B cell (primary cell): ENCODE data around the gene APOM. TPM values are rescaled to one million over a fixed set of nuclear protein-coding genes. Genes with fewer than 3 reads are reported as not detected.
A peak's percentile ranks its signal among the peaks of the same experiment; 100 is the strongest.

Experiments
- ATAC-seq: fragments of 200-7000 bp; cut with Tn5 transposase; one replicate; pipeline ENCODE4 v1.10.0; 2021; ENCODE audit warnings: low read depth, mild to moderate bottlenecking, moderate number of reproducible peaks, moderate library complexity
- CTCF ChIA-PET: fragments of 350-600 bp; sonication (Branson Sonifier 250); formaldehyde crosslinking; loops from one replicate; lab custom pipeline; 2021; ENCODE audit warnings: antibody characterized with exemption, inconsistent platforms; lab: Charles Lee
- POLR2A ChIA-PET: fragments of 350-600 bp; sonication (Branson Sonifier 250); formaldehyde crosslinking; loops from one replicate; lab custom pipeline; 2021; ENCODE audit warnings: antibody characterized with exemption; lab: Charles Lee
- DNase-seq: peaks from one replicate; pipeline ENCODE4 v3.0.0; 2013
- H2AFZ ChIP-seq: 2 replicates; pipeline ENCODE4 v1.6.1; 2012; ENCODE audit warnings: mild to moderate bottlenecking, low read depth, low read length; ENCODE audit not compliant: insufficient read depth, poor library complexity, severe bottlenecking
- H3K27ac ChIP-seq, 2 donors: 1 replicate in 1 of 2; 2 replicates in 1 of 2; pipeline ENCODE4 v1.5.1; 2012 to 2013; ENCODE audit warnings: low read length in 2 of 2, mild to moderate bottlenecking in 2 of 2, moderate library complexity in 1 of 2
- H3K27me3 ChIP-seq, 4 experiments: fragments of 200-600 bp in 1 of 4; sonication (generic) in 1 of 4; replicated peaks in 1 of 4; 1 replicate in 2 of 4; 2 replicates in 2 of 4; pipeline versions ENCODE4 v1.6.1 to v1.7.0; 2013 to 2016; ENCODE audit warnings: low read length in 3 of 4, mild to moderate bottlenecking in 2 of 4, mixed read lengths in 1 of 4, moderate library complexity in 1 of 4; ENCODE audit not compliant: insufficient read depth in 4 of 4, control insufficient read depth in 3 of 4; ENCODE audit errors: control extremely low read depth in 1 of 4
- H3K36me3 ChIP-seq, 2 experiments: replicated peaks in 1 of 2; 1 replicate in 1 of 2; 2 replicates in 1 of 2; pipeline versions ENCODE4 v1.6.1 to v1.7.1; 2013; ENCODE audit warnings: low read length in 1 of 2; ENCODE audit not compliant: insufficient read depth in 2 of 2, control insufficient read depth in 1 of 2; ENCODE audit errors: control extremely low read depth in 1 of 2, extremely low read depth in 1 of 2
- H3K4me1 ChIP-seq, 2 donors: fragments of 200-600 bp in 1 of 2; sonication (generic) in 1 of 2; 1 replicate in 1 of 2; 2 replicates in 1 of 2; pipeline versions ENCODE4 v1.5.1 to v1.6.1; 2013 to 2017; ENCODE audit warnings: low read length in 2 of 2; ENCODE audit not compliant: control insufficient read depth in 2 of 2, insufficient read depth in 2 of 2
- H3K4me2 ChIP-seq: replicated peaks from 2 replicates; pipeline ENCODE3; 2012; ENCODE audit warnings: mild to moderate bottlenecking, low read depth, low read length; ENCODE audit not compliant: poor library complexity, severe bottlenecking
- H3K4me3 ChIP-seq, 5 experiments: fragments of 200-600 bp in 1 of 5; sonication (generic) in 1 of 5; 1 replicate in 3 of 5; 2 replicates in 2 of 5; pipeline versions ENCODE4 v1.5.1 to v1.7.0; 2011 to 2016; ENCODE audit warnings: low read length in 4 of 5, mild to moderate bottlenecking in 4 of 5, low read depth in 2 of 5, control low read depth in 1 of 5, moderate library complexity in 1 of 5; ENCODE audit not compliant: insufficient read depth in 1 of 5; ENCODE audit errors: control extremely low read depth in 1 of 5, extremely low read depth in 1 of 5
- H3K79me2 ChIP-seq: fragments of 200-600 bp; sonication (generic); one replicate; pipeline ENCODE4 v1.6.0; 2016; ENCODE audit warnings: low read length; ENCODE audit not compliant: control insufficient read depth, insufficient read depth
- H3K9ac ChIP-seq: fragments of 200-600 bp; sonication (generic); 2 replicates; pipeline ENCODE4 v1.6.1; 2017; ENCODE audit warnings: mild to moderate bottlenecking, low read length, moderate library complexity
- H3K9me3 ChIP-seq, 3 donors: one replicate each; pipeline versions ENCODE4 v1.6.1 to v1.7.1; 2013; ENCODE audit warnings: low read length in 2 of 3; ENCODE audit not compliant: control insufficient read depth in 2 of 3, insufficient read depth in 1 of 3; ENCODE audit errors: control extremely low read depth in 1 of 3
- H4K20me1 ChIP-seq: 2 replicates; pipeline ENCODE4 v1.6.0; 2012; ENCODE audit warnings: mild to moderate bottlenecking, low read length; ENCODE audit not compliant: insufficient read depth, control insufficient read depth, poor library complexity, severe bottlenecking
- H3K27ac Mint-ChIP-seq: one replicate; pipeline ENCODE4 v1.8.0; 2021; ENCODE audit warnings: mixed read lengths
- H3K27me3 Mint-ChIP-seq: one replicate; pipeline ENCODE4 v1.8.0; 2021; ENCODE audit warnings: mixed read lengths
- H3K4me1 Mint-ChIP-seq: one replicate; pipeline ENCODE4 v1.8.0; 2021; ENCODE audit warnings: mixed read lengths
- H3K4me3 Mint-ChIP-seq: one replicate; pipeline ENCODE4 v1.8.0; 2021; ENCODE audit warnings: mixed read lengths
- H3K9me3 Mint-ChIP-seq: one replicate; pipeline ENCODE4 v1.8.0; 2022; ENCODE audit warnings: mixed read lengths; ENCODE audit not compliant: insufficient read depth
- CTCF ChIP-seq: fragments of 200-600 bp; IDR thresholded peaks from one replicate; pipeline ENCODE4 v1.8.0; 2022; ENCODE audit warnings: antibody characterized with exemption, mild to moderate bottlenecking
- EZH2 ChIP-seq: IDR thresholded peaks from 2 replicates; pipeline ENCODE4 v1.6.1; 2012; ENCODE audit warnings: borderline replicate concordance, low read depth, mild to moderate bottlenecking, moderate library complexity, low read length; ENCODE audit not compliant: insufficient read depth, poor library complexity, severe bottlenecking
- WGBS: methylation state at CpG from one replicate; pipeline ENCODE4 v1.1.5; 2013; ENCODE audit warnings: missing lambda C conversion rate; ENCODE audit not compliant: insufficient coverage; 5-methylcytosine and 5-hydroxymethylcytosine counted together
- intact Hi-C: fragments of 100-400 bp; cut with micrococcal nuclease; formaldehyde crosslinking; loops from one replicate; pipeline ENCODE4 v1.10.0; 2022
- polyA plus RNA-seq: library from polyadenylated mRNA; depleted of rRNA; stranded (reverse); fragments of >200 nt; gene quantifications from 2 replicates; pipeline ENCODE4 v1.2.3, GENCODE V29; 2012
- total RNA-seq, 2 donors: library from RNA; stranded (reverse); fragments of 120-200 nt in 1 of 2; gene quantifications; 1 replicate in 1 of 2; 2 replicates in 1 of 2; pipeline versions ENCODE4 v1.2.3 to v1.2.4, GENCODE V29; 2013 to 2022

APOM gene
- total and polyA plus RNA-seq, 2 donors (not counting 1 experiment from before 2014, with no cell fraction given) = 3.6 to 11.6 TPM

- Histone ChIP-seq H3K27ac (peak overlapping the region; percentile 97 to 99), H3K4me2 (peak overlapping the region; percentile 90), H3K4me3 (peak overlapping the region; percentile 8 to 90 (median 84)), H2AFZ (peak overlapping the region; percentile 76), H3K9ac (peak overlapping the region; percentile 90), H3K4me1 (peaks cover 26 to 35% of the 10 kb centered on the region in 2 donors), H4K20me1 (peaks cover 6% of the 10 kb centered on the region), H3K36me3 (peaks cover 4 to 26% of the 10 kb centered on the region in 2 experiments), H3K9me3 (peaks cover 0 to 6% (median 0%) of the 10 kb centered on the region in 3 donors), H3K79me2 (peaks cover 19% of the 10 kb centered on the region), H3K27me3 (no peaks in the 10 kb centered on the region)
- DNase-seq (peak; percentile 99), ATAC-seq (peak; percentile 84)
- intact Hi-C loops = loop anchor here (1.0 to 5.0 kb wide), 9 partner anchors 22 to 337 kb away; partner anchors contain the start of genes BAG6, EHMT2, LSM2 and NELFE
- ChIA-PET CTCF (interaction anchor here (0.8 to 2.3 kb wide), 3 partner anchors 22 to 69 kb away, joined by 5 to 9 read pairs (median 5); partner anchors contain the start of gene NCR3), POLR2A (interaction anchor here (0.6 to 1.7 kb wide), 9 partner anchors 32 to 215 kb away, joined by 3 to 7 read pairs (median 5); partner anchors contain the start of genes ATP6V1G2, BAG6, C6orf47 and DDX39B)
- no peaks in the 10 kb centered on the region for H3K27me3 Mint-ChIP-seq
- no peaks in the 10 kb centered on the region for H3K9me3 Mint-ChIP-seq
- TF ChIP-seq EZH2 (no peak), CTCF (no peak)
- H3K4me1 Mint-ChIP-seq = peaks cover 45% of the 10 kb centered on the region
- H3K27ac Mint-ChIP-seq = peak overlapping the region; percentile 95
- 0% methylated on average over 44 of the region's 50 CpGs for WGBS
- H3K4me3 Mint-ChIP-seq = peak overlapping the region; percentile 86
These were observed 35.7 kb upstream of the APOM start for GRCh38 chr6:31619805-31620585.
